ENCODE measurements around the gene ANGEL1.

DNA sequence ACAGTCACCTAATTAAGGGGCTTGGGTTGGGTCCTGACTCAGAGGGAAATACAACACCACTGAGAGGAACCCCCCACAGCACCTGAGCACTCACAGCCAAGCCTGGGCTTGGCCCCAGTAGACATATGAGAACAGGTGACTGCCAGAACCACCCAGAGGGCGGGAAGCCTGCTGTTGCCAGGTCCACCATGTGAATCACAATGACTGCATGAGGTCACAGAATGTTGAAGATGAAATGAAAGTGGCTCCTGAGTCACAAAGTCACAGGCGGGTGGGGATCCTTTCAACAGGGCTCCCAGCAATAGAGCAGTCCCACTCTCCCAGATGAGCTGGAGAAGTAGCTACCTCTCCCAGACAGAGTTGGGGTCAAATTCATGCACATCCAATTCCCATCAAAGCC is 13.4 kb upstream of the ANGEL1 start, which contains the start of gene LRRC74A:
- no peak for TF ChIP-seq CTCF (IDR thresholded peaks at IDR 0.05)
- TF ChIP-seq, protein P1, sequence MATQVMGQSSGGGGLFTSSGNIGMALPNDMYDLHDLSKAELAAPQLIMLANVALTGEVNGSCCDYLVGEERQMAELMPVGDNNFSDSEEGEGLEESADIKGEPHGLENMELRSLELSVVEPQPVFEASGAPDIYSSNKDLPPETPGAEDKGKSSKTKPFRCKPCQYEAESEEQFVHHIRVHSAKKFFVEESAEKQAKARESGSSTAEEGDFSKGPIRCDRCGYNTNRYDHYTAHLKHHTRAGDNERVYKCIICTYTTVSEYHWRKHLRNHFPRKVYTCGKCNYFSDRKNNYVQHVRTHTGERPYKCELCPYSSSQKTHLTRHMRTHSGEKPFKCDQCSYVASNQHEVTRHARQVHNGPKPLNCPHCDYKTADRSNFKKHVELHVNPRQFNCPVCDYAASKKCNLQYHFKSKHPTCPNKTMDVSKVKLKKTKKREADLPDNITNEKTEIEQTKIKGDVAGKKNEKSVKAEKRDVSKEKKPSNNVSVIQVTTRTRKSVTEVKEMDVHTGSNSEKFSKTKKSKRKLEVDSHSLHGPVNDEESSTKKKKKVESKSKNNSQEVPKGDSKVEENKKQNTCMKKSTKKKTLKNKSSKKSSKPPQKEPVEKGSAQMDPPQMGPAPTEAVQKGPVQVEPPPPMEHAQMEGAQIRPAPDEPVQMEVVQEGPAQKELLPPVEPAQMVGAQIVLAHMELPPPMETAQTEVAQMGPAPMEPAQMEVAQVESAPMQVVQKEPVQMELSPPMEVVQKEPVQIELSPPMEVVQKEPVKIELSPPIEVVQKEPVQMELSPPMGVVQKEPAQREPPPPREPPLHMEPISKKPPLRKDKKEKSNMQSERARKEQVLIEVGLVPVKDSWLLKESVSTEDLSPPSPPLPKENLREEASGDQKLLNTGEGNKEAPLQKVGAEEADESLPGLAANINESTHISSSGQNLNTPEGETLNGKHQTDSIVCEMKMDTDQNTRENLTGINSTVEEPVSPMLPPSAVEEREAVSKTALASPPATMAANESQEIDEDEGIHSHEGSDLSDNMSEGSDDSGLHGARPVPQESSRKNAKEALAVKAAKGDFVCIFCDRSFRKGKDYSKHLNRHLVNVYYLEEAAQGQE (IDR thresholded peaks at IDR 0.05; ENCODE audit: insufficient read depth in 1 of 2, low read depth in 2 of 2, low read length in 1 of 2) = no peak

Data from Panc1 (cell line).